UCSD-AML1 (cell line): ENCODE data around the gene FAM110D.

Source experiments
- DNase-seq: peaks from one replicate; lab custom pipeline; 2025; ENCODE audit not compliant: unreplicated experiment; lab: John Stamatoyannopoulos, UW

Gene FAM110D

GRCh38 chr1:26158908-26159742 is at the start of gene FAM110D:
Gene FAM110D, plus strand, starts transcription at chr1:26159079. Its CDS starts 2,213 bp downstream, at chr1:26161292.
- DNase-seq: peak; percentile 43

GRCh38 chr1:26109229-26110164 is 49.4 kb upstream of the FAM110D start:
- no peak for DNase-seq

GRCh38 chr1:26110731-26111529 is 47.9 kb upstream of the FAM110D start:
- peak; percentile 76 for DNase-seq

GRCh38 chr1:26111530-26112406 is 47.1 kb upstream of the FAM110D start, which contains the start of gene PDIK1L:
Gene PDIK1L, plus strand, starts transcription at chr1:26111824. Its CDS starts 2,485 bp downstream, at chr1:26114309.
- DNase-seq: peak; percentile 96

- DNase-seq: peak; percentile 55
Measured at GRCh38 chr1:26112407-26112775, 46.5 kb upstream of the FAM110D start.

- DNase-seq: no peak
Measured at GRCh38 chr1:26114165-26114927, 44.5 kb upstream of the FAM110D start.

- no peak for DNase-seq
Measured at GRCh38 chr1:26119892-26120608, 38.8 kb upstream of the FAM110D start.

GRCh38 chr1:26121854-26122773 is 36.8 kb upstream of the FAM110D start:
- DNase-seq: no peak

GRCh38 chr1:26122988-26123973 is 35.6 kb upstream of the FAM110D start:
- DNase-seq: no peak

- DNase-seq: no peak
Measured at GRCh38 chr1:26124418-26125331, 34.2 kb upstream of the FAM110D start.

GRCh38 chr1:26125382-26125781 is 33.5 kb upstream of the FAM110D start:
- no peak for DNase-seq

- DNase-seq: no peak
Measured at GRCh38 chr1:26125946-26126320, 32.9 kb upstream of the FAM110D start.

- DNase-seq: no peak
Measured at GRCh38 chr1:26126321-26127084, 32.4 kb upstream of the FAM110D start.
